Omental fat pad (tissue), 4 donors: ENCODE results near the gene TXNDC12. TPM values are rescaled to one million over a fixed set of nuclear protein-coding genes. Genes with fewer than 3 reads are reported as not detected.

Experiments
- ATAC-seq: fragments of 150-250 bp; one replicate; pipeline ENCODE4 v1.9.1; 2016; ENCODE audit warnings: mild to moderate bottlenecking, moderate library complexity; ENCODE audit not compliant: low FRiP score
- DNase-seq: peaks from one replicate; pipeline ENCODE4 v3.0.0-alpha.2; 2019; ENCODE audit warnings: low spot score
- CTCF ChIP-seq, 3 donors: fragments of 450-650 bp; IDR thresholded peaks; one replicate each; pipeline ENCODE4 v1.5.1; 2016 to 2017; ENCODE audit warnings: antibody characterized with exemption in 3 of 3, mild to moderate bottlenecking in 3 of 3, moderate library complexity in 2 of 3
- small RNA-seq: library from RNA; depleted of rRNA; stranded (forward); fragments of <200 nt; gene quantifications from one replicate; pipeline ENCODE3, GENCODE V24; 2016
- total RNA-seq, 4 donors: library from RNA; depleted of rRNA; stranded (reverse); fragments of >200 nt; gene quantifications; one replicate each; pipeline ENCODE4 v1.1.0, GENCODE V29; 2016

Gene TXNDC12
- total RNA-seq, 4 donors from 2014 or later: 35.9 to 54.7 (median 43.2) TPM

- DNase-seq (no peak), ATAC-seq (no peak)
- TF ChIP-seq CTCF (IDR thresholded peaks at IDR 0.05): no peak
Measured at GRCh38 chr1:51978099-51978498, 76.9 kb downstream of the TXNDC12 start.

GRCh38 chr1:51976846-51977602 lies 78.0 kb downstream of the TXNDC12 start:
- ATAC-seq: no peak
- TF ChIP-seq CTCF (IDR thresholded peaks at IDR 0.05): no peak
- DNase-seq: no peak

- DNase-seq (no peak), ATAC-seq (no peak)
- no peak for TF ChIP-seq CTCF (IDR thresholded peaks at IDR 0.05)
Measured at GRCh38 chr1:51973587-51974474, 81.2 kb downstream of the TXNDC12 start.

Small RNA genes within 50 kb of the gene (small RNA-seq; reads per million reads assigned to genes)
- gene RN7SL290P (not detected), gene RNA5SP48 (0.77 reads per million)

Other genes starting within 250 kb of the TXNDC12 start
- 100 to 1,000 TPM in 1 of 4 donors, 10 to 100 TPM in 3; 77.0 to 103 (median 77.6) TPM for gene NRDC, start 176.5 kb downstream of the TXNDC12 start, total RNA-seq
- under 1 TPM in 3 of 4 donors, not detected in 1; under 0.01 to 0.12 (median under 0.01) TPM for gene RAB3B, start 64.5 kb downstream of the TXNDC12 start, total RNA-seq
- 10 to 100 TPM in 2 of 4 donors, 1 to 10 TPM in 2; 7.6 to 23.4 (median 10.2) TPM for gene KTI12, start 21.4 kb downstream of the TXNDC12 start, total RNA-seq
- gene BTF3L4, start 1.1 kb upstream of the TXNDC12 start, total RNA-seq: 10 to 100 TPM; 43.6 to 55.9 (median 52.6) TPM
- 10 to 100 TPM; 23.1 to 35.0 (median 27.7) TPM for gene ZFYVE9, start 86.9 kb upstream of the TXNDC12 start, total RNA-seq